GM12865 (cell line): ENCODE results near the gene GOLPH3L.
"Not testable (repeated sequence)": the region's sequence is repeated elsewhere in the genome, so short reads cannot be mapped to it uniquely, and the experiment has no call there.

ENCODE experiments used
- DNase-seq: peaks from one replicate; pipeline ENCODE4 v3.0.0; 2010; ENCODE audit warnings: low read depth
- H3K4me3 ChIP-seq: 2 replicates; pipeline ENCODE4 v1.5.1; 2011; ENCODE audit warnings: mild to moderate bottlenecking, low read depth, low read length, control low read depth
- CTCF ChIP-seq: IDR thresholded peaks from 2 replicates; pipeline ENCODE4 v1.5.1; 2011; ENCODE audit warnings: low read length, control low read depth, low read depth, inconsistent platforms; ENCODE audit not compliant: insufficient read depth; ENCODE audit errors: missing control alignments

GOLPH3L gene

GRCh38 chr1:150629115-150629928 lies 67.6 kb downstream of the GOLPH3L start, which contains the start of gene ENSA:
Gene ENSA (minus strand): TSS chr1:150629612. CDS start chr1:150629470, 142 bp downstream.
- peak; percentile 99 for DNase-seq
- peak within 1 kb of the TSS; percentile 77 for H3K4me3 ChIP-seq
- no peak for TF ChIP-seq CTCF

- peak overlapping the region; percentile 77 for H3K4me3 ChIP-seq
- no peak for TF ChIP-seq CTCF
- DNase-seq, result no peak
Observed at GRCh38 chr1:150628766-150629114, 68.2 kb downstream of the GOLPH3L start.

GRCh38 chr1:150627826-150628410 lies 69.0 kb downstream of the GOLPH3L start:
- H3K4me3 ChIP-seq, result peak overlapping the region; percentile 77
- no peak for DNase-seq
- no peak for TF ChIP-seq CTCF

GRCh38 chr1:150626150-150626549 lies 70.8 kb downstream of the GOLPH3L start:
- H3K4me3 ChIP-seq, result no peak overlapping the region
- no peak for TF ChIP-seq CTCF
- no peak for DNase-seq

GRCh38 chr1:150624546-150624945 lies 72.4 kb downstream of the GOLPH3L start:
- H3K4me3 ChIP-seq, DNase-seq: not testable (repeated sequence)

- not testable (repeated sequence) for H3K4me3 ChIP-seq, DNase-seq
Observed at GRCh38 chr1:150624134-150624533, 72.8 kb downstream of the GOLPH3L start.

GRCh38 chr1:150622303-150622975 lies 74.5 kb downstream of the GOLPH3L start:
- H3K4me3 ChIP-seq, result no peak overlapping the region
- no peak for TF ChIP-seq CTCF
- DNase-seq, result no peak
